Stimulated activated CD4-positive, alpha-beta T cell treated with anti-CD3 and anti-CD28 coated beads, TNF-alpha, amount 100 ng/mL, for 1 hour (primary cell): ENCODE data around the gene RPS6KL1.

ENCODE experiments used
- DNase-seq, 3 donors: peaks; one replicate each; pipeline ENCODE4 v3.0.0-alpha.2; 2020; ENCODE audit warnings: low read depth in 3 of 3, low spot score in 1 of 3

The RPS6KL1 gene

GRCh38 chr14:74912801-74913200 is 10.3 kb downstream of the RPS6KL1 start:
- DNase-seq = no peak

GRCh38 chr14:74912111-74912510 is 10.9 kb downstream of the RPS6KL1 start:
- DNase-seq = no peak

GRCh38 chr14:74911704-74912103 is 11.4 kb downstream of the RPS6KL1 start:
- no peak for DNase-seq

GRCh38 chr14:74911221-74911620 is 11.8 kb downstream of the RPS6KL1 start:
- no peak for DNase-seq

GRCh38 chr14:74910556-74910955 is 12.5 kb downstream of the RPS6KL1 start:
- no peak for DNase-seq

GRCh38 chr14:74909911-74910310 is 13.1 kb downstream of the RPS6KL1 start:
- DNase-seq = no peak

GRCh38 chr14:74909501-74909900 is 13.6 kb downstream of the RPS6KL1 start:
- no peak for DNase-seq

GRCh38 chr14:74908861-74909341 is 14.2 kb downstream of the RPS6KL1 start:
- no peak for DNase-seq

- DNase-seq = no peak
These were observed 15.3 kb downstream of the RPS6KL1 start for GRCh38 chr14:74907744-74908143.

- DNase-seq = no peak
These were observed 16.0 kb downstream of the RPS6KL1 start for GRCh38 chr14:74906925-74907521.

GRCh38 chr14:74905595-74906142 is 17.4 kb downstream of the RPS6KL1 start:
- peak; percentile 42 to 74 (median 62) for DNase-seq

- DNase-seq = no peak
These were observed 18.2 kb downstream of the RPS6KL1 start for GRCh38 chr14:74904635-74905503.

- no peak for DNase-seq
These were observed 19.9 kb downstream of the RPS6KL1 start for GRCh38 chr14:74902941-74903705.

GRCh38 chr14:74898694-74899093 is 24.4 kb downstream of the RPS6KL1 start:
- DNase-seq = no peak

GRCh38 chr14:74898083-74898482 is 25.0 kb downstream of the RPS6KL1 start:
- DNase-seq = no peak

- DNase-seq = no peak
These were observed 25.4 kb downstream of the RPS6KL1 start for GRCh38 chr14:74897642-74898041.

- no peak for DNase-seq
These were observed 26.7 kb downstream of the RPS6KL1 start for GRCh38 chr14:74896400-74896799.

- DNase-seq = no peak
These were observed 29.4 kb downstream of the RPS6KL1 start for GRCh38 chr14:74893614-74894091.

- DNase-seq = no peak
These were observed 30.3 kb downstream of the RPS6KL1 start for GRCh38 chr14:74892745-74893144.

GRCh38 chr14:74891870-74892269 is 31.2 kb downstream of the RPS6KL1 start:
- no peak for DNase-seq

GRCh38 chr14:74890262-74890661 is 32.8 kb downstream of the RPS6KL1 start:
- no peak for DNase-seq
